ENCODE results near the gene VSX1. TPM values are rescaled to one million over a fixed set of nuclear protein-coding genes. Genes with fewer than 3 reads are reported as not detected.

Gene VSX1
- total RNA-seq, 1 donor from 2014 or later = 0.54 TPM

- no peak for DNase-seq (ENCODE audit: low spot score)
- intact Hi-C loops (cut with DNase I) = no loop called here
Observed at GRCh38 chr20:25089096-25089495, 7.2 kb upstream of the VSX1 start.

- no peak for DNase-seq (ENCODE audit: low spot score)
- intact Hi-C loops (cut with DNase I) = no loop called here
Observed at GRCh38 chr20:25088267-25088666, 6.3 kb upstream of the VSX1 start.

- intact Hi-C loops (cut with DNase I) = no loop called here
- DNase-seq (ENCODE audit: low spot score) = no peak
Observed at GRCh38 chr20:25087186-25087929, 5.4 kb upstream of the VSX1 start.

GRCh38 chr20:25085756-25086495, 4.0 kb upstream of the VSX1 start:
- intact Hi-C loops (cut with DNase I) = no loop called here

GRCh38 chr20:25084626-25085187, 2.8 kb upstream of the VSX1 start:
- no peak for DNase-seq (ENCODE audit: low spot score)
- intact Hi-C loops (cut with DNase I) = loop anchor here (5.0 kb wide), 1 partner anchor 93 kb away; no protein-coding TSS in a partner anchor

More at GRCh38 chr20:25085756-25086495, 4.0 kb upstream of the VSX1 start:
- no peak for DNase-seq (ENCODE audit: low spot score)

GRCh38 chr20:25083773-25084625, 2.1 kb upstream of the VSX1 start:
- no peak for DNase-seq (ENCODE audit: low spot score)
- intact Hi-C loops (cut with DNase I) = loop anchor here (5.0 kb wide), 1 partner anchor 93 kb away; no protein-coding TSS in a partner anchor

- no peak for DNase-seq (ENCODE audit: low spot score)
Observed at GRCh38 chr20:25083141-25083772, 1.3 kb upstream of the VSX1 start.

GRCh38 chr20:25082498-25082873, 545 bp upstream of the VSX1 start:
- no peak for DNase-seq (ENCODE audit: low spot score)
- intact Hi-C loops (cut with DNase I) = loop anchor here (5.0 kb wide), 1 partner anchor 95 kb away; no protein-coding TSS in a partner anchor

More at GRCh38 chr20:25083141-25083772, 1.3 kb upstream of the VSX1 start:
- intact Hi-C loops (cut with DNase I) = loop anchor here (5.0 kb wide), 1 partner anchor 94 kb away; no protein-coding TSS in a partner anchor

- peak; percentile 72 for DNase-seq (ENCODE audit: low spot score)
- intact Hi-C loops (cut with DNase I) = loop anchor here (5.0 kb wide), 1 partner anchor 96 kb away; no protein-coding TSS in a partner anchor
Observed at GRCh38 chr20:25081065-25081729, 744 bp downstream of the VSX1 start.

- intact Hi-C loops (cut with DNase I) = no loop called here
- DNase-seq (ENCODE audit: low spot score) = peak; percentile 33
Observed at GRCh38 chr20:25079171-25079570, 2.8 kb downstream of the VSX1 start.

- peak; percentile 19 for DNase-seq (ENCODE audit: low spot score)
- intact Hi-C loops (cut with DNase I) = no loop called here
Observed at GRCh38 chr20:25078662-25079061, 3.3 kb downstream of the VSX1 start.

- peak; percentile 75 for DNase-seq (ENCODE audit: low spot score)
- intact Hi-C loops (cut with DNase I) = no loop called here
Observed at GRCh38 chr20:25077610-25078169, 4.3 kb downstream of the VSX1 start.

GRCh38 chr20:25076731-25077609, 5.0 kb downstream of the VSX1 start:
- DNase-seq (ENCODE audit: low spot score) = peak; percentile 27
- intact Hi-C loops (cut with DNase I) = no loop called here

- intact Hi-C loops (cut with DNase I) = no loop called here
- DNase-seq (ENCODE audit: low spot score) = peak; percentile 66
Observed at GRCh38 chr20:25076201-25076600, 5.7 kb downstream of the VSX1 start.

- intact Hi-C loops (cut with DNase I) = no loop called here
- DNase-seq (ENCODE audit: low spot score) = peak; percentile 24
Observed at GRCh38 chr20:25073544-25073943, 8.4 kb downstream of the VSX1 start.

- intact Hi-C loops (cut with DNase I) = no loop called here
- peak; percentile 24 for DNase-seq (ENCODE audit: low spot score)
Observed at GRCh38 chr20:25072226-25072811, 9.6 kb downstream of the VSX1 start.

- peak; percentile 43 for DNase-seq (ENCODE audit: low spot score)
- intact Hi-C loops (cut with DNase I) = no loop called here
Observed at GRCh38 chr20:25071734-25072133, 10.2 kb downstream of the VSX1 start.
